ENCODE measurements around the gene ZMIZ1.
A peak's percentile ranks its signal among the peaks of the same experiment; 100 is the strongest.

Gene ZMIZ1

GRCh38 chr10:79067241-79068202 lies 1.2 kb upstream of the ZMIZ1 start:
- Histone ChIP-seq H3K4me1 (ENCODE audit: low read depth, poor library complexity, severe bottlenecking) (peaks cover 5% of the 10 kb centered on the region), H3K27ac (no peak overlapping the region), H3K4me3 (IDR thresholded peaks at IDR 0.05; ENCODE audit: insufficient read depth, low read depth, low read length) (peak overlapping the region; percentile 54), H4K20me1 (ENCODE audit: insufficient read depth) (no peaks in the 10 kb centered on the region), H3K36me3 (ENCODE audit: insufficient read depth) (no peaks in the 10 kb centered on the region), H3K27me3 (ENCODE audit: insufficient read depth, low read depth) (peaks cover 14% of the 10 kb centered on the region; the same call in 1 of the 2 replicates), H3K79me2 (ENCODE audit: insufficient read depth, low read depth) (no peaks in the 10 kb centered on the region), H2AFZ (ENCODE audit: low read depth) (peak overlapping the region; percentile 67), H3K9ac (no peak overlapping the region; the same call in 1 of the 2 replicates), H3K4me2 (peak overlapping the region; percentile 67)
- no peak for TF ChIP-seq CTCF (conservative IDR thresholded peaks at IDR 0.05; ENCODE audit: low read depth, low read length)

- H3K27ac ChIP-seq, result no peak overlapping the region
- no peak overlapping the region for H3K4me3 ChIP-seq (IDR thresholded peaks at IDR 0.05; ENCODE audit: insufficient read depth, low read depth, low read length)
- H3K4me1 ChIP-seq (ENCODE audit: low read depth, poor library complexity, severe bottlenecking), result peaks cover 5% of the 10 kb centered on the region
- H3K27me3 ChIP-seq (ENCODE audit: insufficient read depth, low read depth), result peaks cover 14% of the 10 kb centered on the region; the same call in 1 of the 2 replicates
- peak overlapping the region; percentile 63 for H3K4me2 ChIP-seq
- H3K79me2 ChIP-seq (ENCODE audit: insufficient read depth, low read depth), result no peaks in the 10 kb centered on the region
- H3K9ac ChIP-seq, result no peak overlapping the region
- no peaks in the 10 kb centered on the region for H3K36me3 ChIP-seq (ENCODE audit: insufficient read depth)
- H2AFZ ChIP-seq (ENCODE audit: low read depth), result peak overlapping the region; percentile 67
- TF ChIP-seq CTCF (conservative IDR thresholded peaks at IDR 0.05; ENCODE audit: low read depth, low read length), result no peak
- no peaks in the 10 kb centered on the region for H4K20me1 ChIP-seq (ENCODE audit: insufficient read depth)
Measured at GRCh38 chr10:79068203-79068561, 584 bp upstream of the ZMIZ1 start.

- H3K27ac ChIP-seq, result no peak overlapping the region
- H3K4me1 ChIP-seq (ENCODE audit: low read depth, poor library complexity, severe bottlenecking), result peaks cover 5% of the 10 kb centered on the region
- peak overlapping the region; percentile 67 for H2AFZ ChIP-seq (ENCODE audit: low read depth)
- no peak for TF ChIP-seq CTCF (conservative IDR thresholded peaks at IDR 0.05; ENCODE audit: low read depth, low read length)
- no peak overlapping the region for H3K4me3 ChIP-seq (IDR thresholded peaks at IDR 0.05; ENCODE audit: insufficient read depth, low read depth, low read length)
- H3K27me3 ChIP-seq (ENCODE audit: insufficient read depth, low read depth), result peaks cover 14% of the 10 kb centered on the region; the same call in 1 of the 2 replicates
- H3K9ac ChIP-seq, result no peak overlapping the region
- H4K20me1 ChIP-seq (ENCODE audit: insufficient read depth), result no peaks in the 10 kb centered on the region
- H3K79me2 ChIP-seq (ENCODE audit: insufficient read depth, low read depth), result no peaks in the 10 kb centered on the region
- H3K4me2 ChIP-seq, result peak overlapping the region; percentile 88
- no peaks in the 10 kb centered on the region for H3K36me3 ChIP-seq (ENCODE audit: insufficient read depth)
Measured at GRCh38 chr10:79069325-79070080, 737 bp downstream of the ZMIZ1 start.

GRCh38 chr10:79070081-79070605 lies 1.4 kb downstream of the ZMIZ1 start:
- H3K4me1 ChIP-seq (ENCODE audit: low read depth, poor library complexity, severe bottlenecking), result peaks cover 5% of the 10 kb centered on the region
- peak overlapping the region; percentile 51; the same call in 1 of the 2 replicates for H3K4me2 ChIP-seq
- no peak overlapping the region for H2AFZ ChIP-seq (ENCODE audit: low read depth)
- no peak overlapping the region for H3K27ac ChIP-seq
- no peak overlapping the region for H3K9ac ChIP-seq
- no peaks in the 10 kb centered on the region for H3K36me3 ChIP-seq (ENCODE audit: insufficient read depth)
- H3K4me3 ChIP-seq (IDR thresholded peaks at IDR 0.05; ENCODE audit: insufficient read depth, low read depth, low read length), result no peak overlapping the region
- H3K79me2 ChIP-seq (ENCODE audit: insufficient read depth, low read depth), result no peaks in the 10 kb centered on the region
- TF ChIP-seq CTCF (conservative IDR thresholded peaks at IDR 0.05; ENCODE audit: low read depth, low read length), result no peak
- H4K20me1 ChIP-seq (ENCODE audit: insufficient read depth), result no peaks in the 10 kb centered on the region
- H3K27me3 ChIP-seq (ENCODE audit: insufficient read depth, low read depth), result peaks cover 14% of the 10 kb centered on the region; the same call in 1 of the 2 replicates

All from KMS-11 (cell line).